Neural cell (in vitro differentiated cells): Measurements from ENCODE around the gene ISOC2. TPM values are rescaled to one million over a fixed set of nuclear protein-coding genes. Genes with fewer than 3 reads are reported as not detected.

Source experiments
- H2AFZ ChIP-seq: fragments of 200-600, 300-800 bp; sonication (generic), shearing (Covaris generic); 2 replicates; pipeline ENCODE4 v1.6.0; 2014; ENCODE audit warnings: low read depth, mild to moderate bottlenecking, antibody characterized with exemption, low read length, moderate library complexity
- H3F3A ChIP-seq: fragments of 200-600 bp; shearing (Covaris generic); 2 replicates; pipeline ENCODE4 v1.6.1; 2016; ENCODE audit warnings: mild to moderate bottlenecking, moderate library complexity, mixed read lengths, antibody characterized with exemption, low read length; ENCODE audit not compliant: insufficient read depth, poor library complexity, severe bottlenecking
- H3K27ac ChIP-seq: fragments of 200-600, 300-800 bp; sonication (generic), shearing (Covaris generic); 2 replicates; pipeline ENCODE4 v1.5.1; 2014; ENCODE audit warnings: mild to moderate bottlenecking, low read length, moderate library complexity
- H3K27me3 ChIP-seq: fragments of 300-800, 200-600 bp; sonication (generic), shearing (Covaris generic); 2 replicates; pipeline ENCODE4 v1.6.0; 2014; ENCODE audit warnings: mild to moderate bottlenecking, low read depth, low read length, moderate library complexity; ENCODE audit not compliant: insufficient read depth
- H3K36me3 ChIP-seq: fragments of 300-800, 200-600 bp; sonication (generic), shearing (Covaris generic); 2 replicates; pipeline ENCODE4 v1.5.1; 2014; ENCODE audit warnings: mild to moderate bottlenecking, antibody characterized with exemption, low read length, moderate library complexity; ENCODE audit not compliant: insufficient read depth
- H3K4me2 ChIP-seq: fragments of 300-800, 200-600 bp; sonication (generic), shearing (Covaris generic); 2 replicates; pipeline ENCODE4 v1.6.0; 2014; ENCODE audit warnings: mild to moderate bottlenecking, low read length
- H3K4me3 ChIP-seq: fragments of 300-800, 200-600 bp; sonication (generic), shearing (Covaris generic); 2 replicates; pipeline ENCODE4 v1.5.1; 2014; ENCODE audit warnings: mild to moderate bottlenecking, low read length, moderate library complexity
- H3K79me2 ChIP-seq: fragments of 200-600 bp; shearing (Covaris generic); replicated peaks from 2 replicates; pipeline ENCODE4 v1.6.0; 2014; ENCODE audit warnings: mild to moderate bottlenecking, low read length, moderate library complexity; ENCODE audit not compliant: insufficient read depth
- H3K9ac ChIP-seq: fragments of 300-800, 200-600 bp; sonication (generic), shearing (Covaris generic); 2 replicates; pipeline ENCODE4 v1.6.1; 2016; ENCODE audit warnings: mild to moderate bottlenecking, low read length, mixed read lengths
- H3K9me2 ChIP-seq: fragments of 200-600 bp; shearing (Covaris generic); 2 replicates; pipeline ENCODE4 v1.6.1; 2016; ENCODE audit warnings: mild to moderate bottlenecking, low read length, mixed read lengths; ENCODE audit not compliant: insufficient read depth
- H3K9me3 ChIP-seq: fragments of 200-600, 300-800 bp; sonication (generic), shearing (Covaris generic); 2 replicates; pipeline ENCODE4 v1.6.1; 2016; ENCODE audit warnings: mild to moderate bottlenecking, mixed run types, low read length, moderate library complexity, mixed read lengths
- H4K20me1 ChIP-seq: fragments of 200-600 bp; shearing (Covaris generic); 2 replicates; pipeline ENCODE4 v1.6.1; 2016; ENCODE audit warnings: mild to moderate bottlenecking, mixed run types; ENCODE audit not compliant: insufficient read depth
- CTCF ChIP-seq: fragments of 450-650 bp; IDR thresholded peaks from 2 replicates; pipeline ENCODE4 v1.5.1; 2014; ENCODE audit warnings: antibody characterized with exemption, mild to moderate bottlenecking, moderate library complexity; ENCODE audit not compliant: poor library complexity, severe bottlenecking
- EP300 ChIP-seq: fragments of 450-650 bp; conservative IDR thresholded peaks from 2 replicates; pipeline ENCODE4 v1.6.1; 2014; ENCODE audit warnings: antibody characterized with exemption, mild to moderate bottlenecking, moderate library complexity; ENCODE audit not compliant: poor library complexity, severe bottlenecking
- EZH2 ChIP-seq: fragments of 200-600, 300-800 bp; shearing (Covaris generic), sonication (generic); IDR thresholded peaks from 2 replicates; pipeline ENCODE4 v1.6.1; 2014; ENCODE audit warnings: antibody characterized with exemption, low read length, borderline replicate concordance, mild to moderate bottlenecking; ENCODE audit not compliant: insufficient read depth, poor library complexity, severe bottlenecking
- MXI1 ChIP-seq: fragments of 450-650 bp; conservative IDR thresholded peaks from 2 replicates; pipeline ENCODE4 v1.6.1; 2014; ENCODE audit warnings: antibody characterized with exemption, mild to moderate bottlenecking; ENCODE audit not compliant: poor library complexity, severe bottlenecking
- POLR2AphosphoS5 ChIP-seq: IDR thresholded peaks from 2 replicates; pipeline ENCODE4 v1.6.1; 2012
- RAD21 ChIP-seq: fragments of 450-650 bp; conservative IDR thresholded peaks from 2 replicates; pipeline ENCODE4 v1.6.1; 2014; ENCODE audit warnings: antibody characterized with exemption, mild to moderate bottlenecking, moderate library complexity
- REST ChIP-seq: IDR thresholded peaks from 2 replicates; pipeline ENCODE4 v1.6.1; 2012; ENCODE audit warnings: borderline replicate concordance
- SMC3 ChIP-seq: fragments of 450-650 bp; conservative IDR thresholded peaks from 2 replicates; pipeline ENCODE4 v1.6.1; 2014; ENCODE audit warnings: antibody characterized with exemption, mild to moderate bottlenecking, moderate library complexity; ENCODE audit not compliant: poor library complexity
- TAF1 ChIP-seq: IDR thresholded peaks from 2 replicates; pipeline ENCODE4 v1.6.1; 2012; ENCODE audit warnings: low read depth
- polyA plus RNA-seq: library from polyadenylated mRNA; depleted of rRNA; stranded (reverse); fragments of >200 nt; gene quantifications from 2 replicates; pipeline ENCODE4 v1.2.3, GENCODE V29; 2014

Gene ISOC2
- polyA plus RNA-seq, 1 donor from 2014 or later = 48.1 TPM

DNA sequence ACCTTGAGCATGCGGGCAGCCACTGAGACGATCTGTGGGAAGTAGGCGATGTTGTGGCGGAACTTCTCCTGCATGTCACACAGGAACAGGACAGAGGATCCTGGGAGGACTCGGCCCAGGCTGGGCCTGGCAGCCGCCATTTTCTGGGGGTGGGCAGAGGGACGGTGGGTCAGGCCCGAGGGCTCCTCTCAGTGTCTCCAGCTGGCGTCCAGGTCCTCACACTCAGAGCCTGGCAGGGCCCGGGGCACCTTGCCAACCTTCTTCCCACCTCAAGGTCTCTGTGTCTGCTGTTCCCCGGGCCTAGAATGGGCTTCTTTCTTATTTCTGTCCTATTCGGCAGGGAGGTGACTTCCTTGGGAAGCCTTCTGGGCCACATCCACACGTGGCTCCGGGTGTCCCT is 5.1 kb downstream of the ISOC2 start:
- no peaks in the 10 kb centered on the region for H3K79me2 ChIP-seq
- H4K20me1 ChIP-seq = no peaks in the 10 kb centered on the region
- no peak overlapping the region for H2AFZ ChIP-seq
- H3K4me3 ChIP-seq = no peak overlapping the region
- no peak overlapping the region for H3K27ac ChIP-seq
- TF ChIP-seq EZH2 (no peak), POLR2AphosphoS5 (no peak), EP300 (no peak), REST (no peak), RAD21 (no peak), CTCF (no peak), SMC3 (no peak), MXI1 (no peak), TAF1 (no peak)
- H3F3A ChIP-seq = no peaks in the 10 kb centered on the region
- H3K4me2 ChIP-seq = no peak overlapping the region
- no peaks in the 10 kb centered on the region for H3K9me3 ChIP-seq
- H3K36me3 ChIP-seq = no peaks in the 10 kb centered on the region
- H3K9ac ChIP-seq = no peak overlapping the region
- peaks cover 3% of the 10 kb centered on the region for H3K27me3 ChIP-seq
- H3K9me2 ChIP-seq = no peaks in the 10 kb centered on the region

DNA sequence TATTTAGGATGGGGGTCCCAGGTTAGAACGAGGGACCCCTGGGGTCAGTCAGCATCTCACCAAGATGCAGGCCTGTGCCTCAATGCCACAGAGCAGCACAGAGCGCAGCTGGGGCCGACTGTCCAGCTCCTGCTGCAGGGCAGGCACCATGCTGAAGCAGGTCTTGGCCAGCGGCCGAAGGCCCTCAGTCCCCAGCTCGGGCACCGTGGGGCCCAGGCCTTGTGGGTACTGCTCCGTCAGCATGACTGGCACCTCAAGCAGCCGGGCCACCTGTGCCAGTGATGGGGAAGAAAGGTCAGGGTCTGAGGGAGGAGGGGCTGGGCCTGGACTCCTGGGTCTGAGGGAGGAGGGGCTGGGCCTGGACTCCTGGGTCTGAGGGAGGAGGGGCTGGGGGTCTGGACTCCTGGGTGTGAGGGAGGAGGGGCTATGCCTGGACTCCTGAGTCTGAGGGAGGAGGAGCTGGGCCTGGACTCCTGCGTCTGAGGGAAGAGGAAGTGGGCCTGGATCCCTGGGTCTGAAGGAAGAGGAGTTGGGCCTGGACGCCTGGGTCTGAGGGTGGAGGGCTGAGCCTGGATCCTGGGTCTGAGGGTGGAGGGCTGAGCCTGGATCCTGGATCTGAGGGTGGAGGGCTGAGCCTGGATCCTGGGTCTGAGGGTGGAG is 5.7 kb downstream of the ISOC2 start:
- no peaks in the 10 kb centered on the region for H3K9me3 ChIP-seq
- no peaks in the 10 kb centered on the region for H4K20me1 ChIP-seq
- H3K9ac ChIP-seq = no peak overlapping the region
- H3K27ac ChIP-seq = no peak overlapping the region
- H3K9me2 ChIP-seq = no peaks in the 10 kb centered on the region
- H3K79me2 ChIP-seq = no peaks in the 10 kb centered on the region
- H3K4me2 ChIP-seq = no peak overlapping the region
- H3F3A ChIP-seq = no peaks in the 10 kb centered on the region
- no peak overlapping the region for H3K4me3 ChIP-seq
- H3K36me3 ChIP-seq = no peaks in the 10 kb centered on the region
- H2AFZ ChIP-seq = no peak overlapping the region
- TF ChIP-seq EZH2 (no peak), RAD21 (no peak), POLR2AphosphoS5 (no peak), MXI1 (no peak), REST (no peak), EP300 (no peak), SMC3 (no peak), TAF1 (no peak), CTCF (no peak)
- H3K27me3 ChIP-seq = peaks cover 3% of the 10 kb centered on the region
